ENCODE data around the gene ALKBH3.

DNA sequence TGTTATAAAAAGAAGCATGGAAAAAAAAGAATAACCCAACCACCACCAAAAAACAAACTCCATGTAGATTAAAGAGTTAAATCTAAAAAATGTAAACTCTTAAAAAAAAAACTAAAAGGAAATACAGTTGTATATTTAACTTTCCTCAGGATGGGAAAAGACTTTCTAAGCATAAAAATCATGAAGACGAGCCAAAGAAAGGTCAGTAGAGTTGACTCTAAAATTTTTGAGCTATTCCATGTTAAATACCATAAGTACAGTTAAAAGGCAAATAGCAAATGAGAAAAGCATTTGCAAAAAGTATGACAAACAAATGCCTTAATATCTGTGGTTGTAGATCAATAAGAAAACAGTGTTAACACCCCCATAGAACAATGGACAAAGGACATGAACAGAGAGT is 33.8 kb downstream of the ALKBH3 start:
- TF ChIP-seq, protein P1, sequence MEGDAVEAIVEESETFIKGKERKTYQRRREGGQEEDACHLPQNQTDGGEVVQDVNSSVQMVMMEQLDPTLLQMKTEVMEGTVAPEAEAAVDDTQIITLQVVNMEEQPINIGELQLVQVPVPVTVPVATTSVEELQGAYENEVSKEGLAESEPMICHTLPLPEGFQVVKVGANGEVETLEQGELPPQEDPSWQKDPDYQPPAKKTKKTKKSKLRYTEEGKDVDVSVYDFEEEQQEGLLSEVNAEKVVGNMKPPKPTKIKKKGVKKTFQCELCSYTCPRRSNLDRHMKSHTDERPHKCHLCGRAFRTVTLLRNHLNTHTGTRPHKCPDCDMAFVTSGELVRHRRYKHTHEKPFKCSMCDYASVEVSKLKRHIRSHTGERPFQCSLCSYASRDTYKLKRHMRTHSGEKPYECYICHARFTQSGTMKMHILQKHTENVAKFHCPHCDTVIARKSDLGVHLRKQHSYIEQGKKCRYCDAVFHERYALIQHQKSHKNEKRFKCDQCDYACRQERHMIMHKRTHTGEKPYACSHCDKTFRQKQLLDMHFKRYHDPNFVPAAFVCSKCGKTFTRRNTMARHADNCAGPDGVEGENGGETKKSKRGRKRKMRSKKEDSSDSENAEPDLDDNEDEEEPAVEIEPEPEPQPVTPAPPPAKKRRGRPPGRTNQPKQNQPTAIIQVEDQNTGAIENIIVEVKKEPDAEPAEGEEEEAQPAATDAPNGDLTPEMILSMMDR (IDR thresholded peaks at IDR 0.05) = no peak
- TF ChIP-seq EZH2 (IDR thresholded peaks at IDR 0.05) = no peak
- no peak for TF ChIP-seq EZH2phosphoT487 (IDR thresholded peaks at IDR 0.05)
